ENCODE data around the gene FBXO10.
A peak's percentile ranks its signal among the peaks of the same experiment; 100 is the strongest.

Gene FBXO10

DNA sequence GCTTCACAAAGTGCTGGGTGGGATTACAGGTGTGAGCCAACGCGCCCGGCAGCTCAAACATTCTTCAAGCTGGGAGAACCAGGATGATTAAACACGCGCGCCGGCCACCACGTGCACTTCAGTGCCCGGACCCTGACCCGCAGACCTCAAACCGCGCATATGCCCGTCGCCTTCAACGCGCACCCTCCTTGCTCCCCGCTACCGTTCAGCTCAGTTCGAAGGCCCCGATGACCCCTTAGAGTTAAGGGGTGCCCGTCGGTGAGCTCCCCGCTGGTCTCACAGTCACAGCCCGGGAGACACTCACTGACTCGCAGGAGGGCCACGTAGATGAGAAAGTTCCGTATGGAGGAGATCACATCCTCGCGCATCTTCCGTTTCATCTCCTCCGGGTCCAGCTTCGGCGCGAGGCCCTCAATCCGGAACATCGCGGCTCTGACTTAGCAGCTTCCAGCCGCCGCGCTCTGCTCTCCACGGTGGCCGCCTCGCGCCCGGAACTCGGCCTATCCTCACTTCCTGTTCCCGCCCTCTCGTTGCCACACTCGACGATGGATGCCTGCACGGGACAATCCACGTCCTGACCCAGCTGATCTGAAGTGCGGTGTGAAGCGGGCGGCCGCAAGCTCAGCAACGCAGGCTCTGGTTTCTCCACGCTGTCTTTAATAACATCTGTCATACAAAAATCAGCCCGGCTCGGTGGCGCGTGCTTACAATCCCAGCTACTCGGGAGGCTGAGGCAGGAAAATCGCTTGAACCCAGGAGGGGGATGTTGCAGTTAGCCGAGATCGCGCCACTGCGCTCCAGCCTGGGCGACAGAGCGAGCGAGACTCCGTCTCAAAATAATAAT is 16.1 kb upstream of the FBXO10 start, which contains the start of gene TOMM5:
TSS of gene TOMM5 (minus strand) at position 490 of the 844 bp plus-strand sequence. CDS start at position 425, 65 bp downstream.
- peak in 55 of 56 donors; percentile 67 to 96 (median 90) for DNase-seq

- no peak for DNase-seq
These were observed 11.3 kb upstream of the FBXO10 start for GRCh38 chr9:37587521-37587920.

GRCh38 chr9:37583522-37584121 is 7.4 kb upstream of the FBXO10 start:
- no peak for DNase-seq

- peak in 2 of 56 donors; percentile 7 to 8 for DNase-seq
These were observed 6.5 kb upstream of the FBXO10 start for GRCh38 chr9:37582548-37583157.

GRCh38 chr9:37575511-37575914 is 667 bp downstream of the FBXO10 start:
- peak in 2 of 56 donors; percentile 4 to 44 for DNase-seq

DNA sequence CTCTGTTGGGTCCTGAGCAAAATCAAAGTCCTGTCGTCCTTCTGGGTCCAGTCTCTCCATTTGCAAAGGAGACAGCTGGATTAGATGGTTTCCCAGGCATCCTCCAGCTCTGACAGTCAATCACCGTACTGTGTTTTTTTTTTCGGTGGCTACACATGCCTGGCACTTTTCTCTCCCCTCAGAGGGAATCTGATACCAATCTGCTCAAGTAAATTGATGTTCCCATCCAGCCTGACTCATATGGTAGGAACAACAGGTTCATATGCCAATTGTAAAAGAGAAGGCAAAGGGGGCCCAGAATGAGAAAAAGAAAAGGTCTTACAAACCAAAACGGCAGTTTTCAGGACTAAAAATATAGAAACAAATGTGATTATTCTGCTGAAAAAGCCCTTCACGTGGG is 1.2 kb downstream of the FBXO10 start:
- peak in 2 of 56 donors; percentile 0 to 10 for DNase-seq

DNA sequence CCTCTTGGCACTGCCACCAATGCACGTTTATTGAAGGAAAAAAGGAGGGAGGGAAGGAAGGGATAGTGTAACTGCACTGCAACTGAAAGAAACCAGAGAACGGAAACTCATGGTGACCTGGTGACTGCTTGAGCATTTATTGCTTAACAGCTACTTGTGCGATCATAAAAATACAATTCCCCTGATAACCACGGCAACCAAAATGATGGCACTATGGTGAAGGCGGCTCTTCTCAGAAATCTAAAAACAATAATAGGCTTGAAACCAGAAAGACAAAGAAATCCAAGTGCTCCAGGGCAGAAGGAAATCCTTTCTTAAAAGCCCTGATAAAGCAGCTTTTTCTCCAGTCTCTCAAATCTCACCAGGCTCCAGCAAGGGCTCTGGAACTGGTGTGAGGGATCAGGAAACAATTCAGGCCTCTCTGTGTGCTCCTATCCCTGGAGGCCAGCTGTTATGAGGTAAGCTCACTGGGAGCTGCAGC is 1.9 kb downstream of the FBXO10 start:
- DNase-seq, result peak in 4 of 56 donors; percentile 3 to 26 (median 12)

DNA sequence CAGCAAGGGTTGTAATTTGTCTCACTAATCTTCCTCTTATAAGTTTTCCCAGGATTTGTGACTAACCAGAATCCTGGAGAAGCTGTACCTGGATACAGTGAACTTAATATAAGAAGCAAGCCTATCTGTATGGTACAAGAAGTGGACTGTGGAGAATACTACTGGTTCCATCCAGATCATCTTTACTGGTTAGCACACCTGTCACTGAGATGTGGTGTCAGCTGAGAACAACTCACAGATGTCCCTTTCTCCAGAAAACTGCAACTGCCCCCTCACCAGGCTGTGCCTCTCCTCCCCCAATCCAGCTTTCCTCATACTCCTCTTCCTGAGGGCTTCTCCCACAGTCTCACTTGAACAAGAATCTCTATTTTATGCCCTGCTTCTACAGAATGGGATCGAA is 4.9 kb downstream of the FBXO10 start:
- DNase-seq, result no peak

DNA sequence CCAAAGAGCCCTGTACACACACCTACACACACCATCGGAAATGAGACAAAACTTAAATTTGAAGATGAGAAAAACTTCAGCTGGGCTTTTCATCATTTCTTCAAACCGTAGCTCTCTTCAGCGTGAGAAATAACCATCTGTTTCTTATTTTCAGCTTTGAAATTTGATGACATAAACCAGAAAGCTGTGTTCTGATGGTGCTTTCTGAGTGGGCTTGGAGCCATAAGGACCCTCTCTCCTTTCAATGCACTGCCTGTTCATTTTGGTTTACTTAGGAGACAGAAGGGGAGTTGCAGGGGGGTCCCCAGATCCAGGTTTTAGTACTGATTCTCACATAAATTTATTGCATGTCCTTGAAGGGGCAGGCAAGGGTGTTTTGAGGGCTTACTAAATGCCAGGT is 9.5 kb downstream of the FBXO10 start:
- no peak for DNase-seq

DNA sequence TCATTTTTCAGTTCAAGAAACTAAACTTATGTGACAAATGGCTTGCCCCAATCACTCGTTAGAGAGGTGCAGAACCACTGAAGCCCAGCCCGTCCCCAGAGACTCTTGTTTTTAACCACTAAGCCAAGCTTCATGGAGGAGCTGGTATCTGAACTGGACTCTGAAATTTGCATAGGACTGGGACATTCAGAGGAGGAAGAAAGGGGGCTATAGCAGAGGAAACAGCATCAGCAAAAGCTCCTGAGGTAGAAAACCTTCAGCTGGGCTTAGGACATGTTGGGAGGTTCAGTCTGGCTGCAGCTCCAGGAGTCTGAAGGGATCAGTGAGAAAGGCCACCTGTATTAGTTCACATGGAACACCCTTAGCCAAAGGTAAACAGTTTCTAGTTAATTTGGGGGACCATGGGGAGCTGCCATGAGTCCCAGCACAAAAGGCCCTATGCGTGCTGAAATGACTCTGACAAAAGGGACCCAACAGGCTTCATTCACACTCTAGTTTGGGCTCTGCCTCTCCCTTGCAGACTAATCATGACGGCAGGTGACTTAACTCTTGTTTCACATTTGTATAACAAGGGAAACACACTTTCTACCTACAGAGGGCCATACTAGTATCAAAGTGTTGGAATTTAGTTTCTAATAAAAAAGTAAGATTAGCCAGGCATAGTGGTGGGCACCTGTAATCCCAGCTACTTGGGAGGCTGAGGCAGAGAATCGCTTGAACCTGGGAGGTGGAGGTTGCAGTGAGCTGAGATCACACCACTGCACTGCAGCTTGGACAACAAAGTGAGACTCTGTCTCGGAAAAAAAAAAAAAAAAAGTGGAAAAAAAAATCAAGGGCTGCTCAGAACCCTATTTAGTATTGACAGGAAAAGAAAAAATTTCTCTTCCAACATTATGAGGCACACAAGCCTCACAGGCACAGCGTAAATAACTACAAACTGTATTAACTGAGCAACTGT is 10.2 kb downstream of the FBXO10 start:
- no peak for DNase-seq

DNA sequence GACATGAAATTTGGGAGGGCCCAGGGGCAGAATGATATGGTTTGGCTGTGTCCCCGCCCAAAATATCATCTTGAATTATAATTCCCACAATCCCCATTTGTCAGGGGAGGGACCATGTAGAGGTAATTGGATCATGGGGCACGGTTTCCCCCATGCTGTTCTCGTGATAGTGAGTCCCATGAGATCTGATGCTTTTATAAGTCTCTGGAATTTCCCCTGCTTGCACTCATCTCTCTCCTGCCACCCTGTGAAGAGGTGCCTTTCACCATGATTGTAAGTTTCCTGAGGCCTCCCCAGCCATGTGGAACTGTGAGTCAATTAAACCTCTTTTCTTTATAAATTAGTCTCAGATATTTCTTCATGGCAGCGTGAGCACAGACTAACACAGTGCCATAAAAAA is 11.3 kb downstream of the FBXO10 start:
- DNase-seq, result no peak

DNA sequence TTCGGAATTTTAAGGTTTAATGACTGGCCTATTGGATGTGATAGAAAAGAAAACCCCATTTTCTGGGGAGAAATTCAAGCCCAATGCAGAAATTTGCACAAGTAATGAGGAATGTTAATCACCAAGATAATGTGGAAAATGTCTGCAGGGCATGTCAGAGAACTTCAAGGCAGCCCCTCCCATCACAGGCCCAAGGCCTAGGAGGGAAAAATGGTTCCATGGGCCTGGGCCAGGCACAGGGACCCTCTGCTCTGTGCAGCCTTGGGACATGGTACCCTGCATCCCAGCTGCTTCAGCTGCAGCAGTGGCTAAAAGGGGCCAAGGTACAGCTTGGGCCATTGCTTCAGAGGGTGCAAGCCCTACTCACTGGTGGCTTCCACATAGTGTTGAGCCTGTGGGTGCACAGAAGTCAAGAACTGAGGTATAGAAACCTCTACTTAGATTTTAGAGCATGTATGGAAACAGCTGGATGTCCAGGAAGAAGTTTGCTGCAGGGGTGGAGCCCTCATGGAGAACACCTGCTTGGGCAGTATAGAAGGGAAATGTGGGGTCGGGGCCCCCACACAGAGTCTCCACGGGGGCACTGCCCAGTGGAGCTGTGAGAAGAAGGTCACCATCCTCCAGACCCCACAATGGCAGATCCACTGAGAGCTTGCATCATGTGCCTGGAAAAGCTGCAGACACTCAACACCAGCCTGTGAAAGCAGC is 12.2 kb downstream of the FBXO10 start:
- DNase-seq, result no peak

GRCh38 chr9:37562826-37563225 is 13.4 kb downstream of the FBXO10 start:
- no peak for DNase-seq

- no peak for DNase-seq
These were observed 14.5 kb downstream of the FBXO10 start for GRCh38 chr9:37561682-37562081.

DNA sequence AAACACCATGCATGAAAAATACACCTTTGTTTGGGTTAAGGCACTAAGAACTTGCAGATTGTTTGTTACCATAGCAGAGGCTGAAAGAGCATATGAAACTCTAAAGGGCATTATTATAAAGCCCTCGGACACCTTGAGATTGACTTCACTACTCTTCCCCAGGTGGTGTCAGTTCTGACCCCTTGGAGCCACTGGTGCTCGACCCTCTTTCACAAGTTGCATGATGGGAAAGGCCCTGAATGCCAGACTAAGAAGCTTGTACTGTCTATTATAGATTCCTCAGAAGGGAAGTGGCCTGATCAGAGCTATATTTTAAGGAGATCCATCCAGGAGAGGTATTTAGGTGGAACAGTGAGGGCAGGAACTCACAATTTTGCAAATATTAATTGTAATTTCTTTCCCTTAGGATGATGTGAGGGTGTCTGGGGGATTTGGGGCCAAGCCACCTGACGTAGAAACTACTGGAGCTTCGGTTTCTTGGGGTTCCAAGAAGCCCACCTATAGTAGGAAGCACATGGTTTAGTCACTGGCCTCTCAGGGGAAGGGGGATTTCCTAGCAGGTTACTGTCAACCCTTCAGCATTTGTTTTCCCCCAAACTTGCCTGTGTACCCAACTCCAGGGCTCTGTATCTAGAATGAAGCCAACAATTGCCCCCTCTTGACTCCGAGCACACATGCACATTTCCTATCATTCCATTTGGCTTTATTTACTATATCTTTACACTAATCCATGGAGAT is 16.2 kb downstream of the FBXO10 start:
- no peak for DNase-seq

- no peak for DNase-seq
These were observed 17.1 kb downstream of the FBXO10 start for GRCh38 chr9:37559125-37559524.

- no peak for DNase-seq
These were observed 20.4 kb downstream of the FBXO10 start for GRCh38 chr9:37555786-37556185.

- no peak for DNase-seq
These were observed 21.9 kb downstream of the FBXO10 start for GRCh38 chr9:37554318-37554717.

GRCh38 chr9:37551888-37552287 is 24.3 kb downstream of the FBXO10 start:
- DNase-seq, result no peak

- DNase-seq, result no peak
These were observed 24.7 kb downstream of the FBXO10 start for GRCh38 chr9:37551468-37551867.

Data from nucleus accumbens (tissue), 56 donors.